ENCODE data around the gene CLEC9A.
"Not testable (repeated sequence)": the region's sequence is repeated elsewhere in the genome, so short reads cannot be mapped to it uniquely, and the experiment has no call there.

CLEC9A gene

GRCh38 chr12:10030446-10030845, at the start of gene CLEC9A:
Gene CLEC9A (plus strand): TSS chr12:10030682. CDS start chr12:10052688, 22,006 bp downstream.
- DNase-seq, result no peak

GRCh38 chr12:9991876-9992275, 38.6 kb upstream of the CLEC9A start:
- no peak for DNase-seq

GRCh38 chr12:9992296-9992695, 38.2 kb upstream of the CLEC9A start:
- no peak for DNase-seq

GRCh38 chr12:9999016-9999415, 31.5 kb upstream of the CLEC9A start, which contains the start of gene CLEC1B:
Gene CLEC1B (minus strand): TSS chr12:9999121. CDS start chr12:9999100, 21 bp downstream.
- no peak for DNase-seq

GRCh38 chr12:10001171-10001776, 29.2 kb upstream of the CLEC9A start:
- DNase-seq, result no peak

- DNase-seq, result no peak
Observed at GRCh38 chr12:10012630-10013330, 17.7 kb upstream of the CLEC9A start.

- DNase-seq, result no peak
Observed at GRCh38 chr12:10015450-10015849, 15.0 kb upstream of the CLEC9A start.

- no peak for DNase-seq
Observed at GRCh38 chr12:10016881-10017280, 13.6 kb upstream of the CLEC9A start.

- DNase-seq, result no peak
Observed at GRCh38 chr12:10018386-10018785, 12.1 kb upstream of the CLEC9A start.

GRCh38 chr12:10021342-10021741, 9.1 kb upstream of the CLEC9A start:
- no peak for DNase-seq

- DNase-seq, result no peak
Observed at GRCh38 chr12:10025236-10025635, 5.2 kb upstream of the CLEC9A start.

- DNase-seq, result not testable (repeated sequence)
Observed at GRCh38 chr12:10026666-10027065, 3.8 kb upstream of the CLEC9A start.

- DNase-seq, result no peak
Observed at GRCh38 chr12:10027311-10027710, 3.2 kb upstream of the CLEC9A start.

GRCh38 chr12:10027721-10028120, 2.8 kb upstream of the CLEC9A start:
- DNase-seq, result no peak

GRCh38 chr12:10031321-10031720, 839 bp downstream of the CLEC9A start:
- no peak for DNase-seq

- DNase-seq, result no peak
Observed at GRCh38 chr12:10031771-10032175, 1.3 kb downstream of the CLEC9A start.

- no peak for DNase-seq
Observed at GRCh38 chr12:10033783-10034545, 3.5 kb downstream of the CLEC9A start.

GRCh38 chr12:10042167-10042566, 11.7 kb downstream of the CLEC9A start:
- no peak for DNase-seq

- DNase-seq, result no peak
Observed at GRCh38 chr12:10048526-10048925, 18.0 kb downstream of the CLEC9A start.

GRCh38 chr12:10052193-10052913, 21.9 kb downstream of the CLEC9A start:
- no peak for DNase-seq

- DNase-seq, result no peak
Observed at GRCh38 chr12:10058387-10058786, 27.9 kb downstream of the CLEC9A start.

GRCh38 chr12:10065241-10065640, 34.8 kb downstream of the CLEC9A start:
- DNase-seq, result no peak

- no peak for DNase-seq
Observed at GRCh38 chr12:10067264-10067663, 36.8 kb downstream of the CLEC9A start.
